GM23248 (cell line): Measurements from ENCODE around the gene AK8. TPM values are rescaled to one million over a fixed set of nuclear protein-coding genes. Genes with fewer than 3 reads are reported as not detected.

Experiments used
- DNase-seq: peaks from one replicate; pipeline ENCODE4 v3.0.0-alpha.2; 2015
- H2AFZ ChIP-seq: fragments of 200-600 bp; sonication (generic); 2 replicates; pipeline ENCODE4 v1.6.1; 2016; ENCODE audit warnings: antibody characterized with exemption
- H3F3A ChIP-seq: fragments of 200-600 bp; sonication (generic); 2 replicates; pipeline ENCODE4 v1.6.1; 2016; ENCODE audit warnings: mild to moderate bottlenecking, antibody characterized with exemption, mixed run types; ENCODE audit not compliant: insufficient read depth
- H3K27ac ChIP-seq: fragments of 200-600 bp; sonication (generic); 2 replicates; pipeline ENCODE4 v1.5.1; 2016; ENCODE audit warnings: mild to moderate bottlenecking
- H3K27me3 ChIP-seq: fragments of 200-600 bp; sonication (generic); replicated peaks from 2 replicates; pipeline ENCODE4 v1.6.1; 2016; ENCODE audit warnings: mild to moderate bottlenecking; ENCODE audit not compliant: insufficient read depth
- H3K36me3 ChIP-seq: fragments of 200-600 bp; sonication (generic); 2 replicates; pipeline ENCODE4 v1.6.1; 2016; ENCODE audit warnings: low read depth, mild to moderate bottlenecking
- H3K4me1 ChIP-seq: fragments of 200-600 bp; sonication (generic); 2 replicates; pipeline ENCODE4 v1.6.1; 2016; ENCODE audit warnings: mild to moderate bottlenecking; ENCODE audit not compliant: insufficient read depth
- H3K4me2 ChIP-seq: fragments of 200-600 bp; sonication (generic); one replicate; pipeline ENCODE4 v1.6.1; 2016; ENCODE audit warnings: mild to moderate bottlenecking; ENCODE audit not compliant: unreplicated experiment
- H3K4me3 ChIP-seq: fragments of 200-600 bp; sonication (generic); 2 replicates; pipeline ENCODE4 v1.5.1; 2016; ENCODE audit warnings: mild to moderate bottlenecking
- H3K79me2 ChIP-seq: fragments of 200-600 bp; sonication (generic); 2 replicates; pipeline ENCODE4 v1.6.1; 2016; ENCODE audit warnings: mild to moderate bottlenecking; ENCODE audit not compliant: insufficient read depth
- H3K9ac ChIP-seq: fragments of 200-600 bp; sonication (generic); 2 replicates; pipeline ENCODE4 v1.6.1; 2016; ENCODE audit warnings: mild to moderate bottlenecking
- H3K9me2 ChIP-seq: fragments of 200-600 bp; sonication (generic); 2 replicates; pipeline ENCODE4 v1.6.1; 2016; ENCODE audit warnings: mixed run types, mild to moderate bottlenecking, moderate library complexity; ENCODE audit not compliant: insufficient read depth
- H3K9me3 ChIP-seq: fragments of 200-600 bp; sonication (generic); one replicate; pipeline ENCODE4 v1.6.1; 2017; ENCODE audit warnings: low read depth
- H4K20me1 ChIP-seq: fragments of 200-600 bp; sonication (generic); 2 replicates; pipeline ENCODE4 v1.6.0; 2016; ENCODE audit not compliant: insufficient read depth
- EZH2 ChIP-seq: fragments of 200-600 bp; sonication (generic); IDR thresholded peaks from 2 replicates; pipeline ENCODE4 v1.6.1; 2018; ENCODE audit warnings: antibody characterized with exemption, mild to moderate bottlenecking; ENCODE audit not compliant: insufficient read depth, poor library complexity, severe bottlenecking
- EZH2phosphoT487 ChIP-seq: fragments of 200-600 bp; sonication (generic); IDR thresholded peaks from 2 replicates; pipeline ENCODE4 v1.6.1; 2018; ENCODE audit warnings: antibody characterized with exemption, moderate library complexity, mild to moderate bottlenecking, low read depth; ENCODE audit not compliant: insufficient read depth
- WGBS, 2 experiments: methylation state at CpG; one replicate each; pipeline ENCODE4 v1.1.6; 2015 to 2017; ENCODE audit warnings: low lambda C conversion rate in 2 of 2, low coverage in 1 of 2; ENCODE audit errors: missing lambda C conversion rate in 2 of 2; 5-methylcytosine and 5-hydroxymethylcytosine counted together
- in situ Hi-C: fragments of 300-500 bp; cut with MboI; formaldehyde crosslinking; loops from 2 replicates; pipeline ENCODE4 v1.15.0; 2020
- polyA plus RNA-seq: library from polyadenylated mRNA; unstranded; fragments of >200 nt; fragmentation: Nextera tagmentation; extraction: Ambion mirVana; gene quantifications from 2 replicates; pipeline ENCODE4 v1.2.1, GENCODE V29; 2016
- total RNA-seq: library from RNA; depleted of rRNA; stranded (reverse); fragments of >200 nt; shearing (Covaris generic); gene quantifications from 2 replicates; pipeline ENCODE4 v1.2.3, GENCODE V29; 2014

Gene AK8
- total and polyA plus RNA-seq, 2 experiments from 2014 or later: 0.32 to 0.89 TPM

GRCh38 chr9:132919614-132920268 is 41.7 kb upstream of the AK8 start:
- no peak overlapping the region for H3K9ac ChIP-seq
- DNase-seq: no peak
- peaks cover 63% of the 10 kb centered on the region for H3K36me3 ChIP-seq
- H3F3A ChIP-seq: no peaks in the 10 kb centered on the region
- no peak overlapping the region for H3K4me3 ChIP-seq
- no peaks in the 10 kb centered on the region for H3K9me2 ChIP-seq
- no peak overlapping the region for H3K4me2 ChIP-seq
- H4K20me1 ChIP-seq: no peaks in the 10 kb centered on the region
- in situ Hi-C loops: no loop called here
- WGBS, 2 experiments: 92 to 93% methylated on average over 7 of the region's 7 CpGs
- no peak overlapping the region for H3K27ac ChIP-seq
- H3K9me3 ChIP-seq: no peaks in the 10 kb centered on the region
- TF ChIP-seq EZH2phosphoT487: no peak
- H2AFZ ChIP-seq: no peak overlapping the region
- H3K79me2 ChIP-seq: no peaks in the 10 kb centered on the region
- H3K4me1 ChIP-seq: no peaks in the 10 kb centered on the region
- H3K27me3 ChIP-seq: no peaks in the 10 kb centered on the region

GRCh38 chr9:132914924-132915323 is 36.8 kb upstream of the AK8 start:
- DNase-seq: no peak
- H3F3A ChIP-seq: no peaks in the 10 kb centered on the region
- no peak overlapping the region for H3K9ac ChIP-seq
- H3K9me2 ChIP-seq: no peaks in the 10 kb centered on the region
- no peak for TF ChIP-seq EZH2
- no peak for TF ChIP-seq EZH2phosphoT487
- no peaks in the 10 kb centered on the region for H3K4me1 ChIP-seq
- no peak overlapping the region for H2AFZ ChIP-seq
- H3K27ac ChIP-seq: no peak overlapping the region
- no peaks in the 10 kb centered on the region for H3K79me2 ChIP-seq
- no peaks in the 10 kb centered on the region for H4K20me1 ChIP-seq
- WGBS, 2 experiments: 90 to 95% methylated on average over 6 of the region's 6 CpGs
- H3K4me3 ChIP-seq: no peak overlapping the region
- no peaks in the 10 kb centered on the region for H3K27me3 ChIP-seq
- no peak overlapping the region for H3K4me2 ChIP-seq
- H3K36me3 ChIP-seq: peaks cover 38% of the 10 kb centered on the region
- no peaks in the 10 kb centered on the region for H3K9me3 ChIP-seq
- in situ Hi-C loops: no loop called here

GRCh38 chr9:132912131-132912530 is 34.0 kb upstream of the AK8 start:
- no peak overlapping the region for H3K27ac ChIP-seq
- H3K9ac ChIP-seq: no peak overlapping the region
- H3K9me3 ChIP-seq: no peaks in the 10 kb centered on the region
- H3K27me3 ChIP-seq: no peaks in the 10 kb centered on the region
- H3K79me2 ChIP-seq: no peaks in the 10 kb centered on the region
- no peak for TF ChIP-seq EZH2phosphoT487
- no peak for TF ChIP-seq EZH2
- no peak overlapping the region for H2AFZ ChIP-seq
- 87 to 90% methylated on average over 4 of the region's 4 CpGs for WGBS, 2 experiments
- no peaks in the 10 kb centered on the region for H3K4me1 ChIP-seq
- H3K36me3 ChIP-seq: peaks cover 38% of the 10 kb centered on the region
- no peaks in the 10 kb centered on the region for H3F3A ChIP-seq
- in situ Hi-C loops: no loop called here
- no peak overlapping the region for H3K4me3 ChIP-seq
- no peaks in the 10 kb centered on the region for H3K9me2 ChIP-seq
- H3K4me2 ChIP-seq: no peak overlapping the region
- H4K20me1 ChIP-seq: no peaks in the 10 kb centered on the region
- no peak for DNase-seq

- Histone ChIP-seq H3K4me3 (no peak overlapping the region), H3K36me3 (peaks cover 29% of the 10 kb centered on the region)
Observed at GRCh38 chr9:132910376-132910775, 32.3 kb upstream of the AK8 start.

GRCh38 chr9:132909311-132909710 is 31.2 kb upstream of the AK8 start:
- Histone ChIP-seq H3K9me2 (no peaks in the 10 kb centered on the region), H3K79me2 (no peaks in the 10 kb centered on the region), H2AFZ (no peak overlapping the region), H3K27me3 (no peaks in the 10 kb centered on the region), H3K9me3 (no peaks in the 10 kb centered on the region), H3K4me1 (no peaks in the 10 kb centered on the region), H3K4me2 (no peak overlapping the region), H3K36me3 (peaks cover 34% of the 10 kb centered on the region), H3F3A (no peaks in the 10 kb centered on the region), H3K27ac (no peak overlapping the region), H4K20me1 (no peaks in the 10 kb centered on the region), H3K9ac (no peak overlapping the region), H3K4me3 (no peak overlapping the region)
- in situ Hi-C loops: no loop called here
- 90 to 94% methylated on average over 2 of the region's 2 CpGs for WGBS, 2 experiments
- DNase-seq: no peak
- TF ChIP-seq EZH2phosphoT487: no peak
- no peak for TF ChIP-seq EZH2

More at GRCh38 chr9:132910376-132910775, 32.3 kb upstream of the AK8 start:
- H3K79me2 ChIP-seq: no peaks in the 10 kb centered on the region
- H3K4me1 ChIP-seq: no peaks in the 10 kb centered on the region
- no peaks in the 10 kb centered on the region for H3K9me3 ChIP-seq
- no peak overlapping the region for H3K9ac ChIP-seq
- H3K9me2 ChIP-seq: no peaks in the 10 kb centered on the region
- TF ChIP-seq EZH2 (no peak), EZH2phosphoT487 (no peak)
- H3K27ac ChIP-seq: no peak overlapping the region
- H4K20me1 ChIP-seq: no peaks in the 10 kb centered on the region
- H3K27me3 ChIP-seq: no peaks in the 10 kb centered on the region
- no peak overlapping the region for H3K4me2 ChIP-seq
- in situ Hi-C loops: no loop called here
- 93 to 94% methylated on average over 6 of the region's 6 CpGs for WGBS, 2 experiments
- no peaks in the 10 kb centered on the region for H3F3A ChIP-seq
- no peak for DNase-seq
- H2AFZ ChIP-seq: no peak overlapping the region
